ENCODE measurements around the gene PTPRM. TPM values are rescaled to one million over a fixed set of nuclear protein-coding genes. Genes with fewer than 3 reads are reported as not detected.

PTPRM gene
- total and polyA plus RNA-seq, 12 donors, result 31.7 to 116 (median 61.2) TPM

DNA sequence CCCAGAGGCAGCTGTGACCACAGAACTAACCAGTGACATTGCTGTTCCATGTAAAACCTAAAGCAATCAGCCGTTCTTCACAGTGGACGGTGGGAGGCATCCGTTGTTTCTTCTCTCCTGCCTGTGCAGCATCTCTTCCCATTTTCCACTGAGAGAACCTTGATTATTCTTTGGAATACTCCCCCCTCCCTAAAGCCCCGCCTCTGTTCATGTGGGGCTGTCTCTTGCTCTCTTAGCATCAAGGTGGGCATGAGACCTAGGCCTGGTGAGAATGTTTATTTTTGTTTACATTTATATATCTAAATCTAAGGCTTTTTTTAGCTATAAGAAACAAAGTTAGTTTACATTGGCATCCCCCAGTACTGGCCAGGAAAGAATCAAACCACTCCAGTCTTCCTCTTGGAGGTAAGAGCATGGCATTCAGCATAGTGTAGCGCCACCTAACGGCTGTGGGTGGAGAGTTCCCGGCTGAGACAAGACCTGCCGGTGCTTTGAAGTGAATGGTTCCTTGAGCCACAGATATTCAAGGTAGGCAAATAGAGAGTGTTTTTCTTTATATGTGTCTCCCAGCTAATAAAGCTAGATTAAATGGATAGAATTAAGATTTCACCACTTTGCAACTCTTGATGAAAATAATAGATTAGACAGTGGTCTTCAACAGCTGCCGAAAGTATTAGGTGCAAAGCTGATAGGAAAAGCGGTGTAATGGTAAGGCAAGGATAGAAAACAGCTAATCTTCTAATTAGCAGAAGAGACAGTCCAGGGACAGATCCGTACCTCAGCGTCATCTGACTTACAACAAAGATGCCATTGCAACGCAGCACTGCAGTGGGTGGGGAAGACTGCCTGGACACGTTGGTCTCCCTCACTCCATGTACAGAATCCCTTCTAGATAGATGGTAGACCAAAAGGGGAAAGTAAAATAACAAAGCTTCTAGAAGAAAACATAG lies 822.5 kb downstream of the PTPRM start:
- no peak overlapping the region for H3K4me3 ChIP-seq
- no peak for TF ChIP-seq POLR2A (IDR thresholded peaks at IDR 0.05)
- TF ChIP-seq, protein P1, sequence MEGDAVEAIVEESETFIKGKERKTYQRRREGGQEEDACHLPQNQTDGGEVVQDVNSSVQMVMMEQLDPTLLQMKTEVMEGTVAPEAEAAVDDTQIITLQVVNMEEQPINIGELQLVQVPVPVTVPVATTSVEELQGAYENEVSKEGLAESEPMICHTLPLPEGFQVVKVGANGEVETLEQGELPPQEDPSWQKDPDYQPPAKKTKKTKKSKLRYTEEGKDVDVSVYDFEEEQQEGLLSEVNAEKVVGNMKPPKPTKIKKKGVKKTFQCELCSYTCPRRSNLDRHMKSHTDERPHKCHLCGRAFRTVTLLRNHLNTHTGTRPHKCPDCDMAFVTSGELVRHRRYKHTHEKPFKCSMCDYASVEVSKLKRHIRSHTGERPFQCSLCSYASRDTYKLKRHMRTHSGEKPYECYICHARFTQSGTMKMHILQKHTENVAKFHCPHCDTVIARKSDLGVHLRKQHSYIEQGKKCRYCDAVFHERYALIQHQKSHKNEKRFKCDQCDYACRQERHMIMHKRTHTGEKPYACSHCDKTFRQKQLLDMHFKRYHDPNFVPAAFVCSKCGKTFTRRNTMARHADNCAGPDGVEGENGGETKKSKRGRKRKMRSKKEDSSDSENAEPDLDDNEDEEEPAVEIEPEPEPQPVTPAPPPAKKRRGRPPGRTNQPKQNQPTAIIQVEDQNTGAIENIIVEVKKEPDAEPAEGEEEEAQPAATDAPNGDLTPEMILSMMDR (IDR thresholded peaks at IDR 0.05), result peak; percentile 51 to 75 (median 68)
- H3K4me1 ChIP-seq (replicated peaks in 1 of 2), result peaks cover 0 to 6% of the 10 kb centered on the region in 2 donors
- peak; percentile 56 to 87 (median 71) for DNase-seq
- WGBS, 4 donors, result 69 to 74% (median 72%) methylated on average over 14 of the region's 14 CpGs
- no peaks in the 10 kb centered on the region for H3K9me3 ChIP-seq (replicated peaks in 1 of 3)
- peaks cover 0 to 20% of the 10 kb centered on the region in 2 donors for H3K36me3 ChIP-seq (replicated peaks in 1 of 2)
- intact Hi-C loops (cut with DNase I), result loop anchor here (10.0 kb wide), 2 partner anchors 305 to 585 kb away; no protein-coding TSS in a partner anchor
- H3K27me3 ChIP-seq, result no peaks in the 10 kb centered on the region
- H3K27ac ChIP-seq, result no peak overlapping the region

DNA sequence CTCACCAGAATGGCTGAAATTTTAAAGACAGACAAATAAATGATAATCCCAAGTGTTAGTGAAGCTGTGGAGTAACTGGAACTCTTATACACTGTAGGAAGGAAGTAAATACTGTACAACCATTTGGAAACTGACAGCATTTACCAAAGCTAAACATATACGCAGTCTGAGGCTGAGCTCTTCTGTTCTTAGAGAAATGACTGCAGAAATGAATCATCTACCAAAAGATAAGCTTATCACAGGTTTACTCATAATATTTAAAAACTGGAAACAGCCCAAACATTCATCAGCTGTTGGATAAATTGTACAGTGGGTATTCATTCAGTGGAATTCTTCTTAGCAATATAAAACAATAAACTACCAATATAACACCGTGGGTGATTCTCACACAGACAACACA lies 824.0 kb downstream of the PTPRM start:
- intact Hi-C loops (cut with DNase I), result no loop called here
- WGBS, 4 donors, result 54 to 66% (median 61%) methylated on average over 2 of the region's 2 CpGs

DNA sequence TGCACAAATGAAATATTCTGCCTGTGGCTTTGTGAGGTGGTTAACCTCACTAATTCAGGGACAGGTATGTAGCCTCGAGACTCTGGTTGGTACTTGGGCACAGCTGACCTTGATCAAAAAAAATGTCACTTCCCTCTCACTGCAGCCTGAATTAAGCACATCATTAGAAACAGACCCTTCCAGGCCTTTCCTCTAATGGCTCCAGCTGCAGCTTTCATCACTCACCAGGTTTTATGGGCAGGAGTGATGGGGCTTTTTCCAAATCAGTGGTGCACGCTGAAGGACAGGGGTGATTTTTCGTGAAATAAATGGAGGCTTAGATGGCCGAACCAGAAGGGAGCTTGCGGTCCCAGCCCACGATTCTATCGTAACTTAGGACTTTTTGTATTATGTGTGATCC lies 829.1 kb downstream of the PTPRM start:
- Histone ChIP-seq H3K36me3 (replicated peaks in 1 of 2) (no peaks in the 10 kb centered on the region), H3K27me3 (no peaks in the 10 kb centered on the region), H3K9me3 (replicated peaks in 1 of 3) (no peaks in the 10 kb centered on the region), H3K4me1 (replicated peaks in 1 of 2) (peaks cover 0 to 2% of the 10 kb centered on the region in 2 donors), H3K27ac (no peak overlapping the region), H3K4me3 (no peak overlapping the region)
- no peak for TF ChIP-seq POLR2A (IDR thresholded peaks at IDR 0.05)
- TF ChIP-seq, protein P1 (IDR thresholded peaks at IDR 0.05), result no peak
- intact Hi-C loops (cut with DNase I), result no loop called here
- 89 to 97% (median 94%) methylated on average over 6 to 7 of the region's 7 CpGs for WGBS, 4 donors
- no peak for DNase-seq

More for the DNA sequence above, 824.0 kb downstream of the PTPRM start:
- Histone ChIP-seq H3K4me1 (replicated peaks in 1 of 2) (peaks cover 0 to 6% of the 10 kb centered on the region in 2 donors), H3K4me3 (no peak overlapping the region), H3K9me3 (replicated peaks in 1 of 3) (no peaks in the 10 kb centered on the region), H3K27ac (no peak overlapping the region), H3K27me3 (no peaks in the 10 kb centered on the region), H3K36me3 (replicated peaks in 1 of 2) (peaks cover 0 to 13% of the 10 kb centered on the region in 2 donors)
- no peak for DNase-seq
- TF ChIP-seq, protein P1 (IDR thresholded peaks at IDR 0.05), result no peak
- TF ChIP-seq POLR2A (IDR thresholded peaks at IDR 0.05), result no peak

DNA sequence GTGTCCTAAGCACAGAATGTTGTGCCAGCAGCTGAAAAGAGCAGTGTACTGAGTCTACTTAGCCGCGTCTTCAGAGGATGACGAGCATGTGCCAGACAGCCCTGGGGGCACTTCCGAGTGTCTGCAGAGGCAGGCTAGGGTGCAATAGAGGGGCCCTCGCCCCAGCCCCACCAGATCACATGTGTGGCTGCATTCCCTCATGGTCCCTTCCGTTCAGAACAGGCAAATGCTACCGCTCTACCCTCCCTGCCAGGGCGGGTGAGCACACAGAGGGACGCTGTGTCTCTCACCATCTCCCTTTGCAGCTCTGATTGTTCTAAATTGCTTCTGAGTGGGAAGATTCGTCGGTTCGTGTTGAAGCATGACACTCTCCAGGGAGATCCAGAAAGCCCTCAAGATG lies 829.9 kb downstream of the PTPRM start:
- Histone ChIP-seq H3K4me1 (replicated peaks in 1 of 2) (no peaks in the 10 kb centered on the region), H3K9me3 (replicated peaks in 1 of 3) (no peaks in the 10 kb centered on the region), H3K4me3 (no peak overlapping the region), H3K36me3 (replicated peaks in 1 of 2) (no peaks in the 10 kb centered on the region), H3K27ac (no peak overlapping the region), H3K27me3 (no peaks in the 10 kb centered on the region)
- peak in 1 of 7 donors; percentile 66 for DNase-seq
- 86 to 94% (median 89%) methylated on average over 5 to 12 of the region's 12 CpGs for WGBS, 4 donors
- intact Hi-C loops (cut with DNase I), result no loop called here
- TF ChIP-seq, protein P1 (IDR thresholded peaks at IDR 0.05), result no peak
- no peak for TF ChIP-seq POLR2A (IDR thresholded peaks at IDR 0.05)
